22Rv1 (cell line): ENCODE measurements around the gene ENTHD1.

ENCODE experiments used
- CTCF ChIP-seq: fragments of 450-650 bp; IDR thresholded peaks from 2 replicates; pipeline ENCODE4 v1.5.1; 2017; ENCODE audit warnings: mild to moderate bottlenecking
- ZFX ChIP-seq: fragments of 450-650 bp; IDR thresholded peaks from 2 replicates; pipeline ENCODE4 v1.6.1; 2017; ENCODE audit warnings: antibody characterized with exemption, borderline replicate concordance

- TF ChIP-seq CTCF (no peak), ZFX (no peak)
These were observed 173.8 kb downstream of the ENTHD1 start for GRCh38 chr22:39719559-39720450.
